HepG2 (cell line): Measurements from ENCODE around the gene PBX1. TPM values are rescaled to one million over a fixed set of nuclear protein-coding genes. Genes with fewer than 3 reads are reported as not detected.

Experiments
- ARNTL ChIP-seq: sonication (generic); formaldehyde crosslinking; IDR thresholded peaks from 2 replicates; pipeline ENCODE4 v1.4.0; 2020; ENCODE audit warnings: mild to moderate bottlenecking, missing genetic modification reagents
- FIP1L1 ChIP-seq: fragments of 200-400 bp; formaldehyde crosslinking; IDR thresholded peaks from 2 replicates; pipeline ENCODE4 v1.6.1; 2018; ENCODE audit warnings: low read depth, mild to moderate bottlenecking, low read length, moderate library complexity, borderline replicate concordance; ENCODE audit not compliant: insufficient read depth
- HOXA5 ChIP-seq: sonication (generic); formaldehyde crosslinking; IDR thresholded peaks from 2 replicates; pipeline ENCODE4 v1.4.0; 2020; ENCODE audit warnings: missing genetic modification reagents
- MEIS2 ChIP-seq: sonication (generic); formaldehyde crosslinking; IDR thresholded peaks from 2 replicates; pipeline ENCODE4 v1.9.0; 2021; ENCODE audit warnings: mild to moderate bottlenecking, missing genetic modification reagents
- MIER3 ChIP-seq: IDR thresholded peaks from 2 replicates; pipeline ENCODE4 v1.6.1; 2016; ENCODE audit warnings: missing compliant biosample characterization, borderline replicate concordance
- PHF8 ChIP-seq: sonication (generic); formaldehyde crosslinking; IDR thresholded peaks from 2 replicates; pipeline ENCODE4 v1.5.0; 2020; ENCODE audit warnings: missing genetic modification reagents
- TEAD3 ChIP-seq: optimal IDR thresholded peaks from 2 replicates; pipeline ENCODE3; 2016; ENCODE audit warnings: borderline replicate concordance
- polyA plus RNA-seq, 8 experiments: library from polyadenylated mRNA; depleted of rRNA in 3 of 8; stranded (reverse) in 7 of 8; unstranded in 1 of 8; fragments of >200 nt; fragmentation: Illumina TruSeq in 4 of 8; extraction: Trizol in 4 of 8; gene quantifications; 2 replicates each; pipeline versions ENCODE4 v1.2.1 to v1.2.3, GENCODE V29; 2011 to 2016; ENCODE audit warnings: low read depth in 4 of 8, missing spikeins in 1 of 8, mixed read lengths in 1 of 8; ENCODE audit not compliant: insufficient read depth in 1 of 8
- total RNA-seq, 5 experiments: library from RNA; depleted of rRNA; stranded (reverse); fragments of >200 nt; fragmentation: Illumina TruSeq; extraction: Trizol; gene quantifications; 2 replicates each; pipeline ENCODE4 v1.2.3, GENCODE V29; 2016; ENCODE audit warnings: low read depth in 1 of 5
- TF ChIP-seq, protein P1 (sequence below): sonication (generic); formaldehyde crosslinking; IDR thresholded peaks from 2 replicates; pipeline ENCODE4 v1.8.1; 2023; ENCODE audit warnings: mild to moderate bottlenecking, missing genetic modification reagents
- TF ChIP-seq, protein P2 (sequence below): sonication (generic); formaldehyde crosslinking; IDR thresholded peaks from 2 replicates; pipeline ENCODE4 v1.5.0; 2020; ENCODE audit warnings: mild to moderate bottlenecking, missing genetic modification reagents
- TF ChIP-seq, protein P3 (sequence below): IDR thresholded peaks from 2 replicates; pipeline ENCODE4 v1.4.0; 2020; ENCODE audit warnings: mild to moderate bottlenecking, missing genetic modification reagents
- TF ChIP-seq, protein P4 (sequence below): sonication (generic); formaldehyde crosslinking; conservative IDR thresholded peaks from 2 replicates; pipeline ENCODE4 v1.4.0; 2020; ENCODE audit warnings: missing genetic modification reagents
- TF ChIP-seq, protein P5 (sequence below): sonication (generic); formaldehyde crosslinking; IDR thresholded peaks from 2 replicates; pipeline ENCODE4 v1.5.0; 2020; ENCODE audit warnings: mild to moderate bottlenecking, low read depth, missing genetic modification reagents, borderline replicate concordance
- TF ChIP-seq, protein P6 (sequence below): sonication (generic); formaldehyde crosslinking; IDR thresholded peaks from 2 replicates; pipeline ENCODE4 v1.5.1; 2020; ENCODE audit warnings: mild to moderate bottlenecking, moderate library complexity, missing genetic modification reagents
- TF ChIP-seq, protein P7 (sequence below): sonication (generic); formaldehyde crosslinking; conservative IDR thresholded peaks from 2 replicates; pipeline ENCODE4 v1.5.0; 2020; ENCODE audit warnings: missing genetic modification reagents

Gene PBX1
- total and polyA plus RNA-seq, 2 of the 13 experiments (the other 11 are each of a cell fraction or from before 2014, with no cell fraction given) = 0.24 TPM; not detected in 1

DNA sequence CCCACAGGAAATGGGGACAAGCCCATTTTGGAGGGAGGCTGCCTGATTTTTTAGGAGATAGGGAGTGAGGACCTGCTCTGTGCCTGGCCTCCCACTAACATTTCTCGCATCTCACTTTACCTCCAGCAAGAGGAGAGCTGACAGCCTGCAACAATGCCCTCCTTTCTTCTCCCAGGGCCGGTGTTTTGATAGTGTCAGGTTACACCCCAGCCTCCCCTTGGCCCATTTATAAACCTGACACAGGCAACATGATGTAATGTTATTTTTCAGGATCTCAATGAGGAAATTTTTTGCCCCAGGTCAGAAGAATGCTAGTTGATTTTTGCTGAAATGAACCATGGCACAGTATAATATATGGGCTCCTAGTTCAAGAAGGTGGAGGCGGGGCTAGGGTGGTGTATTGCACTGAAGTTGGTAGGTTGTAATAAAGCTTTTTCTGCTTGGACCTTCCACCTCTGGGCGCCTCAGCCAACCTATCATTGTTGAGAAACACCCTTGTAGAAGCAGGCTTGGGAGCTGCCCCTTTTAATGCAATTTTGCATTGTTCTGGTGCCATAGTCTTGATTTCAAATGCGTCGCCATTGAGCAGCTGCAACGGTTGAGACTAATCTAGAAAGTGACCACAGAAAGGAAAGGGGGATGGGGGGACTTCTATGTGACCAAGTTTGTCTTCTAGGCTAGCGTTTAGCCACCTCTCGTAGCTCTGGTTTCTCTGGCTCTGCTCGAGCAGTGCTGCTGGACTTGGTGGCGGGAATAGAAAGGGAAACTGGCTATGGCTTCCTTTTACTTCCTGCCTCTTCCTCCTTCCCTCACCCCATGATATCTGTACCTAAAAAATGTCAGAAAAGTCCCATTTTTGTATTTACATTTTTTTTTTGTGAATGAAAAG, 53.0 kb downstream of the PBX1 start (continued):
- TF ChIP-seq, protein P1, sequence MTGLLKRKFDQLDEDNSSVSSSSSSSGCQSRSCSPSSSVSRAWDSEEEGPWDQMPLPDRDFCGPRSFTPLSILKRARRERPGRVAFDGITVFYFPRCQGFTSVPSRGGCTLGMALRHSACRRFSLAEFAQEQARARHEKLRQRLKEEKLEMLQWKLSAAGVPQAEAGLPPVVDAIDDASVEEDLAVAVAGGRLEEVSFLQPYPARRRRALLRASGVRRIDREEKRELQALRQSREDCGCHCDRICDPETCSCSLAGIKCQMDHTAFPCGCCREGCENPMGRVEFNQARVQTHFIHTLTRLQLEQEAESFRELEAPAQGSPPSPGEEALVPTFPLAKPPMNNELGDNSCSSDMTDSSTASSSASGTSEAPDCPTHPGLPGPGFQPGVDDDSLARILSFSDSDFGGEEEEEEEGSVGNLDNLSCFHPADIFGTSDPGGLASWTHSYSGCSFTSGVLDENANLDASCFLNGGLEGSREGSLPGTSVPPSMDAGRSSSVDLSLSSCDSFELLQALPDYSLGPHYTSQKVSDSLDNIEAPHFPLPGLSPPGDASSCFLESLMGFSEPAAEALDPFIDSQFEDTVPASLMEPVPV (CRISPR knock-in tag) = no peak
- TF ChIP-seq MIER3 (CRISPR knock-in tag) = no peak
- TF ChIP-seq ARNTL (CRISPR knock-in tag) = no peak
- TF ChIP-seq, protein P2, sequence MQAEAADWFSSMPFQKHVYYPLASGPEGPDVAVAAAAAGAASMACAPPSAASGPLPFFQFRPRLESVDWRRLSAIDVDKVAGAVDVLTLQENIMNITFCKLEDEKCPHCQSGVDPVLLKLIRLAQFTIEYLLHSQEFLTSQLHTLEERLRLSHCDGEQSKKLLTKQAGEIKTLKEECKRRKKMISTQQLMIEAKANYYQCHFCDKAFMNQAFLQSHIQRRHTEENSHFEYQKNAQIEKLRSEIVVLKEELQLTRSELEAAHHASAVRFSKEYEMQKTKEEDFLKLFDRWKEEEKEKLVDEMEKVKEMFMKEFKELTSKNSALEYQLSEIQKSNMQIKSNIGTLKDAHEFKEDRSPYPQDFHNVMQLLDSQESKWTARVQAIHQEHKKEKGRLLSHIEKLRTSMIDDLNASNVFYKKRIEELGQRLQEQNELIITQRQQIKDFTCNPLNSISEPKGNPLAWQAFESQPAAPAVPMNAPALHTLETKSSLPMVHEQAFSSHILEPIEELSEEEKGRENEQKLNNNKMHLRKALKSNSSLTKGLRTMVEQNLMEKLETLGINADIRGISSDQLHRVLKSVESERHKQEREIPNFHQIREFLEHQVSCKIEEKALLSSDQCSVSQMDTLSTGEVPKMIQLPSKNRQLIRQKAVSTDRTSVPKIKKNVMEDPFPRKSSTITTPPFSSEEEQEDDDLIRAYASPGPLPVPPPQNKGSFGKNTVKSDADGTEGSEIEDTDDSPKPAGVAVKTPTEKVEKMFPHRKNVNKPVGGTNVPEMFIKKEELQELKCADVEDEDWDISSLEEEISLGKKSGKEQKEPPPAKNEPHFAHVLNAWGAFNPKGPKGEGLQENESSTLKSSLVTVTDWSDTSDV = no peak
- no peak for TF ChIP-seq FIP1L1
- TF ChIP-seq, protein P3, sequence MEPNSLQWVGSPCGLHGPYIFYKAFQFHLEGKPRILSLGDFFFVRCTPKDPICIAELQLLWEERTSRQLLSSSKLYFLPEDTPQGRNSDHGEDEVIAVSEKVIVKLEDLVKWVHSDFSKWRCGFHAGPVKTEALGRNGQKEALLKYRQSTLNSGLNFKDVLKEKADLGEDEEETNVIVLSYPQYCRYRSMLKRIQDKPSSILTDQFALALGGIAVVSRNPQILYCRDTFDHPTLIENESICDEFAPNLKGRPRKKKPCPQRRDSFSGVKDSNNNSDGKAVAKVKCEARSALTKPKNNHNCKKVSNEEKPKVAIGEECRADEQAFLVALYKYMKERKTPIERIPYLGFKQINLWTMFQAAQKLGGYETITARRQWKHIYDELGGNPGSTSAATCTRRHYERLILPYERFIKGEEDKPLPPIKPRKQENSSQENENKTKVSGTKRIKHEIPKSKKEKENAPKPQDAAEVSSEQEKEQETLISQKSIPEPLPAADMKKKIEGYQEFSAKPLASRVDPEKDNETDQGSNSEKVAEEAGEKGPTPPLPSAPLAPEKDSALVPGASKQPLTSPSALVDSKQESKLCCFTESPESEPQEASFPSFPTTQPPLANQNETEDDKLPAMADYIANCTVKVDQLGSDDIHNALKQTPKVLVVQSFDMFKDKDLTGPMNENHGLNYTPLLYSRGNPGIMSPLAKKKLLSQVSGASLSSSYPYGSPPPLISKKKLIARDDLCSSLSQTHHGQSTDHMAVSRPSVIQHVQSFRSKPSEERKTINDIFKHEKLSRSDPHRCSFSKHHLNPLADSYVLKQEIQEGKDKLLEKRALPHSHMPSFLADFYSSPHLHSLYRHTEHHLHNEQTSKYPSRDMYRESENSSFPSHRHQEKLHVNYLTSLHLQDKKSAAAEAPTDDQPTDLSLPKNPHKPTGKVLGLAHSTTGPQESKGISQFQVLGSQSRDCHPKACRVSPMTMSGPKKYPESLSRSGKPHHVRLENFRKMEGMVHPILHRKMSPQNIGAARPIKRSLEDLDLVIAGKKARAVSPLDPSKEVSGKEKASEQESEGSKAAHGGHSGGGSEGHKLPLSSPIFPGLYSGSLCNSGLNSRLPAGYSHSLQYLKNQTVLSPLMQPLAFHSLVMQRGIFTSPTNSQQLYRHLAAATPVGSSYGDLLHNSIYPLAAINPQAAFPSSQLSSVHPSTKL (CRISPR knock-in tag) = peak; percentile 67
- TF ChIP-seq, protein P4, sequence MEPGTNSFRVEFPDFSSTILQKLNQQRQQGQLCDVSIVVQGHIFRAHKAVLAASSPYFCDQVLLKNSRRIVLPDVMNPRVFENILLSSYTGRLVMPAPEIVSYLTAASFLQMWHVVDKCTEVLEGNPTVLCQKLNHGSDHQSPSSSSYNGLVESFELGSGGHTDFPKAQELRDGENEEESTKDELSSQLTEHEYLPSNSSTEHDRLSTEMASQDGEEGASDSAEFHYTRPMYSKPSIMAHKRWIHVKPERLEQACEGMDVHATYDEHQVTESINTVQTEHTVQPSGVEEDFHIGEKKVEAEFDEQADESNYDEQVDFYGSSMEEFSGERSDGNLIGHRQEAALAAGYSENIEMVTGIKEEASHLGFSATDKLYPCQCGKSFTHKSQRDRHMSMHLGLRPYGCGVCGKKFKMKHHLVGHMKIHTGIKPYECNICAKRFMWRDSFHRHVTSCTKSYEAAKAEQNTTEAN = no peak
- no peak for TF ChIP-seq TEAD3 (CRISPR knock-in tag)
- TF ChIP-seq, protein P5, sequence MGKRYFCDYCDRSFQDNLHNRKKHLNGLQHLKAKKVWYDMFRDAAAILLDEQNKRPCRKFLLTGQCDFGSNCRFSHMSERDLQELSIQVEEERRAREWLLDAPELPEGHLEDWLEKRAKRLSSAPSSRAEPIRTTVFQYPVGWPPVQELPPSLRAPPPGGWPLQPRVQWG (CRISPR knock-in tag) = no peak
- peak; percentile 82 for TF ChIP-seq HOXA5 (CRISPR knock-in tag)
- TF ChIP-seq MEIS2 = 0 out of 2 replicates have a peak, but pooled peaks have one; percentile 54
- TF ChIP-seq, protein P6, sequence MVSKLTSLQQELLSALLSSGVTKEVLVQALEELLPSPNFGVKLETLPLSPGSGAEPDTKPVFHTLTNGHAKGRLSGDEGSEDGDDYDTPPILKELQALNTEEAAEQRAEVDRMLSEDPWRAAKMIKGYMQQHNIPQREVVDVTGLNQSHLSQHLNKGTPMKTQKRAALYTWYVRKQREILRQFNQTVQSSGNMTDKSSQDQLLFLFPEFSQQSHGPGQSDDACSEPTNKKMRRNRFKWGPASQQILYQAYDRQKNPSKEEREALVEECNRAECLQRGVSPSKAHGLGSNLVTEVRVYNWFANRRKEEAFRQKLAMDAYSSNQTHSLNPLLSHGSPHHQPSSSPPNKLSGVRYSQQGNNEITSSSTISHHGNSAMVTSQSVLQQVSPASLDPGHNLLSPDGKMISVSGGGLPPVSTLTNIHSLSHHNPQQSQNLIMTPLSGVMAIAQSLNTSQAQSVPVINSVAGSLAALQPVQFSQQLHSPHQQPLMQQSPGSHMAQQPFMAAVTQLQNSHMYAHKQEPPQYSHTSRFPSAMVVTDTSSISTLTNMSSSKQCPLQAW (CRISPR knock-in tag) = no peak
- TF ChIP-seq, protein P7, sequence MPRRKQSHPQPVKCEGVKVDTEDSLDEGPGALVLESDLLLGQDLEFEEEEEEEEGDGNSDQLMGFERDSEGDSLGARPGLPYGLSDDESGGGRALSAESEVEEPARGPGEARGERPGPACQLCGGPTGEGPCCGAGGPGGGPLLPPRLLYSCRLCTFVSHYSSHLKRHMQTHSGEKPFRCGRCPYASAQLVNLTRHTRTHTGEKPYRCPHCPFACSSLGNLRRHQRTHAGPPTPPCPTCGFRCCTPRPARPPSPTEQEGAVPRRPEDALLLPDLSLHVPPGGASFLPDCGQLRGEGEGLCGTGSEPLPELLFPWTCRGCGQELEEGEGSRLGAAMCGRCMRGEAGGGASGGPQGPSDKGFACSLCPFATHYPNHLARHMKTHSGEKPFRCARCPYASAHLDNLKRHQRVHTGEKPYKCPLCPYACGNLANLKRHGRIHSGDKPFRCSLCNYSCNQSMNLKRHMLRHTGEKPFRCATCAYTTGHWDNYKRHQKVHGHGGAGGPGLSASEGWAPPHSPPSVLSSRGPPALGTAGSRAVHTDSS (CRISPR knock-in tag) = no peak
- no peak for TF ChIP-seq PHF8
